K562 (cell line): ENCODE results near the gene LTK. TPM values are rescaled to one million over a fixed set of nuclear protein-coding genes. Genes with fewer than 3 reads are reported as not detected.

ENCODE experiments used
- BCOR ChIP-seq: fragments of 450-650 bp; IDR thresholded peaks from 2 replicates; pipeline ENCODE4 v1.6.1; 2016
- ETV6 ChIP-seq, 3 experiments: fragments of 150-350 bp in 1 of 3; sonication (generic) in 1 of 3; formaldehyde crosslinking in 1 of 3; IDR thresholded peaks; 2 replicates each; pipeline versions ENCODE4 v1.6.1 to v1.8.0; 2014 to 2022; ENCODE audit warnings: borderline replicate concordance in 2 of 3, low read depth in 2 of 3, antibody characterized with exemption in 1 of 3, low read length in 1 of 3, mild to moderate bottlenecking in 1 of 3, missing genetic modification reagents in 1 of 3
- HOXB6 ChIP-seq: fragments of 250-450 bp; sonication (Bioruptor Pico); IDR thresholded peaks from 2 replicates; pipeline ENCODE4 v1.5.1; 2022; ENCODE audit warnings: mild to moderate bottlenecking, borderline replicate concordance
- KAT2B ChIP-seq: IDR thresholded peaks from one replicate; pipeline ENCODE4 v1.6.1; 2012; ENCODE audit warnings: low read depth, mild to moderate bottlenecking, control low read depth, inconsistent platforms, low read length, moderate library complexity
- MAFG ChIP-seq: fragments of 450-650 bp; conservative IDR thresholded peaks from 2 replicates; pipeline ENCODE4 v1.6.1; 2016; ENCODE audit warnings: missing genetic modification characterization, missing compliant biosample characterization
- MEF2A ChIP-seq: IDR thresholded peaks from 2 replicates; pipeline ENCODE4 v1.6.1; 2011; ENCODE audit warnings: low read depth, mild to moderate bottlenecking, low read length, moderate library complexity; ENCODE audit not compliant: control insufficient read depth
- MIER1 ChIP-seq: fragments of 450-650 bp; IDR thresholded peaks from 2 replicates; pipeline ENCODE4 v1.6.1; 2016; ENCODE audit warnings: antibody characterized with exemption, mild to moderate bottlenecking, low read depth
- POLR2H ChIP-seq: IDR thresholded peaks from 2 replicates; pipeline ENCODE4 v1.6.1; 2016; ENCODE audit warnings: missing genetic modification characterization, low read depth, mild to moderate bottlenecking, control low read depth, missing compliant biosample characterization, moderate library complexity
- RBFOX2 ChIP-seq: fragments of 200-400 bp; formaldehyde crosslinking; IDR thresholded peaks from 2 replicates; pipeline ENCODE4 v1.6.1; 2017; ENCODE audit warnings: low read depth, mild to moderate bottlenecking, low read length, moderate library complexity
- THAP12 ChIP-seq: fragments of 250-450 bp; sonication (Bioruptor Pico); IDR thresholded peaks from 2 replicates; pipeline ENCODE4 v1.9.0; 2021; ENCODE audit warnings: mild to moderate bottlenecking, inconsistent platforms
- THRB ChIP-seq: fragments of 450-650 bp; formaldehyde crosslinking; conservative IDR thresholded peaks from 2 replicates; pipeline ENCODE4 v1.4.0; 2022; ENCODE audit warnings: mild to moderate bottlenecking, missing genetic modification characterization
- ZBTB43 ChIP-seq: sonication (generic); formaldehyde crosslinking; IDR thresholded peaks from 2 replicates; pipeline ENCODE4 v1.8.0; 2023; ENCODE audit warnings: mild to moderate bottlenecking, missing genetic modification reagents
- ZNF512 ChIP-seq: IDR thresholded peaks from 2 replicates; pipeline ENCODE4 v1.6.1; 2016; ENCODE audit warnings: missing genetic modification characterization, missing compliant biosample characterization
- ZSCAN32 ChIP-seq: fragments of 450-650 bp; formaldehyde crosslinking; IDR thresholded peaks from 2 replicates; pipeline ENCODE4 v1.4.0; 2020; ENCODE audit warnings: mild to moderate bottlenecking, moderate library complexity
- ZZZ3 ChIP-seq: fragments of 450-650 bp; IDR thresholded peaks from 2 replicates; pipeline ENCODE4 v1.6.1; 2016; ENCODE audit warnings: antibody characterized with exemption, mild to moderate bottlenecking, moderate library complexity
- polyA plus RNA-seq, 8 experiments: library from polyadenylated mRNA; depleted of rRNA in 4 of 8; stranded (reverse) in 5 of 8; unstranded in 3 of 8; fragments of >200 nt; fragmentation: Nextera tagmentation in 2 of 8; fragmentation: Illumina TruSeq in 1 of 8; extraction: Ambion mirVana in 2 of 8; extraction: Trizol in 1 of 8; gene quantifications; 2 replicates each; pipeline versions ENCODE4 v1.2.1 to v1.2.3, GENCODE V29; 2011 to 2014; ENCODE audit warnings: inconsistent platforms in 1 of 8, missing spikeins in 1 of 8
- total RNA-seq, 7 experiments: library from RNA; depleted of rRNA in 6 of 7; stranded (reverse); fragments of >200 nt in 6 of 7; fragmentation: Illumina TruSeq in 2 of 7; extraction: Trizol in 2 of 7; gene quantifications; 2 replicates each; pipeline versions ENCODE4 v1.2.1 to v1.2.3, GENCODE V29; 2011 to 2021; ENCODE audit warnings: low replicate concordance in 1 of 7

The LTK gene
- total and polyA plus RNA-seq, 9 of the 15 experiments (the other 6 are each of a cell fraction or from before 2014, with no cell fraction given) = 0.25 to 4.4 (median 1.8) TPM

GRCh38 chr15:41495736-41496599 is 17.7 kb downstream of the LTK start (continued):
- TF ChIP-seq RBFOX2 (peak; percentile 86), ZZZ3 (no peak), ZNF512 (no peak), MEF2A (no peak), THRB (CRISPR knock-in tag) (no peak), THAP12 (no peak), HOXB6 (CRISPR knock-in tag) (no peak), ETV6 (IDR thresholded peaks at IDR 0.05; ENCODE audit: borderline replicate concordance in 1 of 2, low read depth in 2 of 2, low read length in 1 of 2) (no peak), ETV6 (CRISPR knock-in tag; IDR thresholded peaks at IDR 0.05; ENCODE audit: borderline replicate concordance) (no peak), POLR2H (tag) (no peak), MIER1 (no peak), MAFG (tag) (no peak), ZSCAN32 (CRISPR knock-in tag) (no peak), BCOR (peak; percentile 70; the same call in 1 of the 2 replicates), KAT2B (no peak), ZBTB43 (CRISPR knock-in tag) (no peak)
